SHP77 treated with DMSO at 0.1 percent for 48 hours (cell line): ENCODE results near the gene ABCA13.

ENCODE experiments used
- DNase-seq: peaks from one replicate; lab custom pipeline; 2025; lab: John Stamatoyannopoulos, UW

Gene ABCA13

DNA sequence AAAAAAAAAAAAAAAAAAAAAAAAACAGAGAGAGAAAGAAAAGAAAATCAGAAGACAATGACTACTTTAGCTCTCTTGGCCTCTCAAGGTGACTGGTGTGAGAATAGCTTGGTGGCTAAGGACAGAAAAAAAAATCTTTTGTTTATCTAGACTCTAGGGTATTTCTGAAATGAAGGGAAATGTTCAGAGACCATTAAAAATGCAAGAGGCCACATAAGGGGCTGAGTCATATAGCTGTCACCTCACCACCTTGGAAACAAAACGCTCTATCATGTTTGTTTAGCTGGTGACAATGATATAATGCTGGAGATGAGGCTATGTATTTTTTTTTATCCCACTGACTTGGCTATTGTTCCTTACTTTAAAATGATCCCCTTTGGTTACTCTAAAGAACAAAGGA, 466.1 kb downstream of the ABCA13 start:
- peak; percentile 91 for DNase-seq

- DNase-seq = peak; percentile 70
These were observed 466.8 kb downstream of the ABCA13 start for GRCh38 chr7:48638041-48638440.

DNA sequence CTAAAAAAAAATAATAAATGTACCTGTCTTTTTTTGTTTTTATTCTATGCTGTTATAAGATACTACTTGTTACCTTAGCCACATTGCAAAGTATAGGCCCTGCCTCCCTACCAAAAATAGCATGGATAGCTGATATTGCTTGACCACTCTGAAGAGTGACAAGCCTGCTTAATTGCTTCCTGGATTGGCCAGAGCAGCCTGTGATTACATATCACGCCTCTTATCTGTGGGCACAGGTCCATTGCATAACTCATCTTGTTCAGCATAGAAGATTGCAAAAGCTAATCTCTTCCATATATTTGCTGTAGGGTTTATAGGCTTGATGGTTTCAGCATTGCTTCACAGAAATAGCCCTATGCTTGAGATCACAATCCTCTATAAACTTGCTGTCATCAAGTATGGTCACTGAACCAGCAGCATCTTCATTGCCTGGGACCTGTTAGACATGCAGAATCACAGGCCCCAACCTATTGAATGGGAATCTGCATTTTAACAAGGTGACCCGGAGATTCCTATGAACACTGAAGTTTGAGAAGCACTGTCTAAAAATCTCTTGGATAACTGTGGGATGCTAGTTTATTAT, 472.3 kb downstream of the ABCA13 start:
- no peak for DNase-seq

DNA sequence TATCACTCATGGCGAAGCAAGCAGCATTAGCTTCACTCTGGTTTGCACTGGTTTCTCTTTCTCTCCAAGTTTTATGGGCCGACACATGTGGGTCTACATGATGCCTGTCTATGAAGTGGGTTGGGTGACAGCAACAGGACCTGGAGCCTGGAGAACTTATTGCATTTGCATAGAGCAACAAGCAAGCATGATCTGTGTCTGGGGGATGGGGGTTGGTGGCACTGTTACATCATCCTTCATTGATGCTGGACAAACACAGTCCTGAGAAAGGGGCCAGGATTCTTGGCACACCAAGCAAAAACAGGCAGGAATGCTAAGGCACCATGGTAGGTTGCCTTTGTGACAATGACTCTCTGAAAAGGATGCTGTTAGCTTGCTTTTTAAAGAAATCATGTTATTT, 486.9 kb downstream of the ABCA13 start:
- DNase-seq = no peak

DNA sequence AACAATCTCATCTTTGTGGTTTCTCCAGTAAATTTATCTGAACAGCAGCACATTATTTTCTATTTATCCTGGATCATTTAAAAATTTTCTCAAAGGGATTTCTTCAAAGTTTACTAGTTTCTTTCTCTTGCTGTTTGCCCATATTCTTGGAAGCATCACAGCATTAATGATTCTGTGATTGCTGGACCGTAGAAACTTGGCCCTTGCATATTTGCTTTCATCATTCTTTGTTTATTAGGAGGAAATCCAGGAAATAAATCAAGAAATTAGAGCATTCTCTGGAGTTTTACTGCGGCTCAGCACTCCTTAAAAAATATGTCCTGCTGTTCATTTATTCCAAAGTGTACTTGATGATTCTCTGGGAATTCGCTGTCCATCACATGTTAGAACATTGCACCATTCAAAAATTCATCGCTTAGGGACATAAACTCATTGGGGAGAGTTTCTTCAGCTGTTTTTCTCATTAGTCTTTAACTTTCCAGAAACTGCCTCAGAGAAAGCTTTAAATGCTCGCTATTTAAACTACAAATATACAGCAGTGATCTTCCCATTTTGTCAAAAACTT, 489.1 kb downstream of the ABCA13 start:
- DNase-seq = no peak

GRCh38 chr7:48664241-48664640, 493.0 kb downstream of the ABCA13 start:
- no peak for DNase-seq

DNA sequence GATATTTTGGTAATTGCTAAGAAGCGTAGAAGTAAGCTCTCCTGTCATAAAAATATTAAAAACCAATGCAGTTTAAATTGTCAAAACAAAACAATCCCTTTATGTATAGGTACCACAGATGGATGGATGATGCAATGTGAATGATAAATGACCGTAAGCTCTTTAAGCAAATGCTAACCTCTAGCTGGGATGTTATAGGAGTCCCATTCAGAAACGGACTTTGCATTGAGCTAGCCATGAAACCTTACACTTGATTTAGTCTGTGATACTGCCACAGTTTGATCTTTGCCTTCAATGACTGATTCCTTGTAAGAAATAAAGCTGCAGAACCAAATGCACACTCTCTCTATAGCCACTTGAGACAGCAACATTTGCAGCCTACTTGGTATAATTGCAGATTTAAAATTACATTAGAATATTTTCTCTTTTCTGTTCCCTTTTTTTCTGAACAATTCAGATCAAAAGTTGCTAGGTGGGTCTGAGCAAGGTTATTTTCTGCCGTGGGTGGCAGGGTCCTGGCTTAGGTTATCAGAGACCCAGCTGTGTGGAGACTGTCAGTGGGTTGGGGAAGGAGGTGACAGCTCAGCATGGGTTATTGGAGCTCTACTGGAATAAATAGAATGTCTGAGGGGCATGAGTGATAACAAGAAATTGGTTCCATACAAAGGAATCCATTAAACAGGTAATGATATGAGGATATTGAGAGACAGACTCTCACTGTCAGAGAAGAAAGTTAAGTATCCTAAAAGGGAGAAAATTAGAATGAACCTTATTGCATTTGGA, 494.3 kb downstream of the ABCA13 start:
- DNase-seq = no peak

DNA sequence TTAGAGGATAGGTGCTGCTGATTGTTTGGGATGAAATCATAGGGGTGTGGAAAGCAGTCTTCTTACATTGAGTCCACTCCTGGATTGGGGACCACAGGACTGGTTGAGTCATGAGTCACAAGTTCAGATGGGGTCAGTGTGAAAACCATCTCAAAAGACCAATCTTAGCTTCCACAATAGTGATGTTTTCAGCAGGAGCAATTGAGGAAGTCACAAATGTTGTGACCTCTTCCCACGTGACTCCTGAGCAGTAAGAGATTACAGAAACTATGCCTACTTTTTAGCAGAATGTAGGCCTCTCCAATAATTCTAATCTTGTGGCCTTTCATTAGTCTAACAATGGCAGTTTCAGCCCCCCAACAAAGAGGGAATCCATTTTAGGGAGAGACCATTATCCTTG, 496.1 kb downstream of the ABCA13 start:
- DNase-seq = no peak

DNA sequence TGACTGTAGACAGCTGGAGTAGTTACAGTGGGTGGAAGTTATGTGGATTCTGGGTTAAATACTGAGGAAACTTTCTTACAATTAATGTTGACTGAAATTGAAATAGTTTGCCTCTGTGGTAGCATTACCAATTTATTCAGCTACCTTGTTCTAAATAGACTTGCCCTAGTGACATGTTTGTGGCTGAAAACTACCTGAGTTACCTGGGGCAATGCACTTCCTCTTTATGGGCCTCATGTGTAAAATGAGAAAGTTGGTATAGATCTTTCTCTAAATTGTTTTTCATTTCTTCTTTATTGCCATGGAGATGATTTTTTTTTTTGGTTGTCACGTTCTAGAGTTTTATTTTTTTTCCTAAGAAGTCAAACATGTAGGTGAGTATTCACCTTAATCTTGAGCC, 500.4 kb downstream of the ABCA13 start:
- no peak for DNase-seq

- no peak for DNase-seq
These were observed 509.7 kb downstream of the ABCA13 start for GRCh38 chr7:48681006-48681405.

- no peak for DNase-seq
These were observed 520.5 kb downstream of the ABCA13 start for GRCh38 chr7:48691788-48692187.
